ENCODE data around the gene USP34. TPM values are rescaled to one million over a fixed set of nuclear protein-coding genes. Genes with fewer than 3 reads are reported as not detected.

The USP34 gene
- total and polyA plus RNA-seq, 2 of the 4 experiments (the other 2 are of a cell fraction): 34.7 to 128 TPM

DNA sequence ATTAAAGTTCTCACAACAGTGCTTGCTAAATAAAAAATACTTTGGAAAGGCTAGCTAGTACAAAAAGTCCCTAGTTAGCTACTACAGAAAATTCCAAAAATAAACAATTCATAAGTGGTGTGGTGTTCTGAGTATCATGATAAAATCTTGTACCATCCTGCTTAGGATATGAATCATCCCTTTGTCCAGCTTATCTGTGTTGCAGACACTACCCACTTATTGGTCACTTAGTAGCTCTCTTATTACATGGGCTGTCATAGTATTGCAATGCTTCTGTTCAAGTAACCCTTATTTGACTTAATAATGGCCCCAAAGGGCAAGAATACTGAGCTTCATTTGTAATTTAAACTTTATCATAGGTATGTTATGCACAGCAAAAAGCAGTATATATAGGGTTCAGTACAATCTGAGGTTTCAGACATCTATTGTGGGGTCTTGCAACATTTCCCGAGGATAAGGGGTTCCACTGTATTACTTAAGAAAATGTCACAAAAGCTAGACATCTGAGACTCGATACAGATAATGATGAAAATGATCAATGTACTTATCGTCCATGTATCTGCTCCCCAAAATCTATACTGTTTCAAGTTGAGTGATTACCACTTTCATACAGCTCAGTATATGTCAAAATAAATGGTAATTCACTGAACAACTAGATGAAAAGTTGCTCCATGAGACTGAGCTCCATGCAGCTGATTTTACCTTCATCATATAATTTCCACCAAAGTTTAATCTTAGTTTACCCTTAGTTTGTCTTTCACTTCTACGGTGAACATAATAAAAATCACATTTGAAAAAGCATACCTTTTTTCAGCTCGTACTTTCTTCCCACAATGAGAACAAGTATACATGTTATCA lies 215.1 kb downstream of the USP34 start:
- Histone ChIP-seq H3K27ac (ENCODE audit: insufficient read depth, low read length) (no peak overlapping the region), H2BK20ac (ENCODE audit: low read depth, low read length) (no peak overlapping the region), H4K8ac (ENCODE audit: low read depth in 2 of 2, low read length in 2 of 2) (no peak overlapping the region), H3K18ac (ENCODE audit: low read depth, low read length) (no peak overlapping the region), H4K91ac (ENCODE audit: insufficient read depth, low read depth, low read length) (no peak overlapping the region), H3K4me2 (ENCODE audit: low read depth, low read length) (peak overlapping the region; percentile 32; the same call in 1 of the 2 replicates), H3K23ac (ENCODE audit: low read depth, low read length) (no peak overlapping the region), H4K20me1 (ENCODE audit: insufficient read depth, low read length) (no peaks in the 10 kb centered on the region; the same call in 1 of the 2 replicates), H3K14ac (replicated peaks; ENCODE audit: low read depth, low read length) (no peak overlapping the region), H2BK15ac (ENCODE audit: low read depth, low read length) (no peak overlapping the region), H2AK9ac (replicated peaks; ENCODE audit: low read depth, low read length, poor library complexity) (no peak overlapping the region), H2AK5ac (ENCODE audit: low read depth, low read length) (no peak overlapping the region), H3K4me3 (ENCODE audit: insufficient read depth, low read depth, low read length) (no peak overlapping the region), H3K9me3 (ENCODE audit: control insufficient read depth, insufficient read depth, low read length) (no peaks in the 10 kb centered on the region), H2BK120ac (ENCODE audit: low read depth, low read length) (no peak overlapping the region), H3K56ac (ENCODE audit: extremely low read depth, insufficient read depth, low read length) (no peak overlapping the region), H4K5ac (ENCODE audit: low read depth, low read length) (no peak overlapping the region), H3K79me1 (ENCODE audit: low read depth in 1 of 2, low read length in 2 of 2) (peaks cover 8 to 10% of the 10 kb centered on the region in 2 experiments), H3K4me1 (ENCODE audit: control insufficient read depth, insufficient read depth, low read length) (peaks cover 2% of the 10 kb centered on the region; the same call in 1 of the 2 replicates), H3K9me1 (ENCODE audit: insufficient read depth, low read length) (peaks cover 5% of the 10 kb centered on the region), H2BK5ac (ENCODE audit: low read depth, low read length, poor library complexity, severe bottlenecking) (peak overlapping the region; percentile 17), H3K4ac (ENCODE audit: low read depth, low read length) (no peak overlapping the region), H3K36me3 (ENCODE audit: control insufficient read depth, insufficient read depth, low read length) (peaks cover 18% of the 10 kb centered on the region), H3K9ac (ENCODE audit: low read depth, low read length) (no peak overlapping the region), H3K27me3 (ENCODE audit: control insufficient read depth, insufficient read depth, low read length) (no peaks in the 10 kb centered on the region), H2AFZ (replicated peaks; ENCODE audit: low read length, poor library complexity) (no peak overlapping the region)
- no TSS peak for BruUV-seq (replicated peaks)
- POLR2A ChIA-PET (ENCODE audit: unreplicated experiment): no interaction called here
- 100% methylated on average over 1 of the region's 5 CpGs; no CpG with 5 or more reads in 1 of the 2 experiments for WGBS, 2 experiments (ENCODE audit: extremely low coverage in 2 of 2, insufficient read length in 1 of 2)
- DNase-seq: peak; percentile 91
- ATAC-seq (ENCODE audit: low read depth): peak; percentile 95
- TF ChIP-seq NFE2L2 (IDR thresholded peaks at IDR 0.05; ENCODE audit: low read depth, low read length): no peak
- peak; percentile 55 for TF ChIP-seq FOS (IDR thresholded peaks at IDR 0.05; ENCODE audit: low read depth, low read length)
- peak; percentile 83 for TF ChIP-seq CEBPB (IDR thresholded peaks at IDR 0.05; ENCODE audit: low read depth, low read length)
- in situ Hi-C loops (cut with MboI; ENCODE audit: low sequenced_read_pairs): no loop called here
- CTCF ChIA-PET: interaction anchor here (0.8 kb wide), 1 partner anchor 9 kb away, joined by 3 read pairs; no protein-coding TSS in a partner anchor
- intact Hi-C loops (cut with micrococcal nuclease): no loop called here
- dilution Hi-C loops (cut with HindIII; ENCODE audit: low sequenced_read_pairs, unreplicated experiment): no loop called here

All from IMR-90 (cell line).